Measurements from ENCODE around the gene MYF5. TPM values are rescaled to one million over a fixed set of nuclear protein-coding genes. Genes with fewer than 3 reads are reported as not detected.

Gene MYF5
- total and polyA plus RNA-seq, 10 of the 15 experiments (the other 5 are each of a cell fraction or from before 2014, with no cell fraction given), result not detected

DNA sequence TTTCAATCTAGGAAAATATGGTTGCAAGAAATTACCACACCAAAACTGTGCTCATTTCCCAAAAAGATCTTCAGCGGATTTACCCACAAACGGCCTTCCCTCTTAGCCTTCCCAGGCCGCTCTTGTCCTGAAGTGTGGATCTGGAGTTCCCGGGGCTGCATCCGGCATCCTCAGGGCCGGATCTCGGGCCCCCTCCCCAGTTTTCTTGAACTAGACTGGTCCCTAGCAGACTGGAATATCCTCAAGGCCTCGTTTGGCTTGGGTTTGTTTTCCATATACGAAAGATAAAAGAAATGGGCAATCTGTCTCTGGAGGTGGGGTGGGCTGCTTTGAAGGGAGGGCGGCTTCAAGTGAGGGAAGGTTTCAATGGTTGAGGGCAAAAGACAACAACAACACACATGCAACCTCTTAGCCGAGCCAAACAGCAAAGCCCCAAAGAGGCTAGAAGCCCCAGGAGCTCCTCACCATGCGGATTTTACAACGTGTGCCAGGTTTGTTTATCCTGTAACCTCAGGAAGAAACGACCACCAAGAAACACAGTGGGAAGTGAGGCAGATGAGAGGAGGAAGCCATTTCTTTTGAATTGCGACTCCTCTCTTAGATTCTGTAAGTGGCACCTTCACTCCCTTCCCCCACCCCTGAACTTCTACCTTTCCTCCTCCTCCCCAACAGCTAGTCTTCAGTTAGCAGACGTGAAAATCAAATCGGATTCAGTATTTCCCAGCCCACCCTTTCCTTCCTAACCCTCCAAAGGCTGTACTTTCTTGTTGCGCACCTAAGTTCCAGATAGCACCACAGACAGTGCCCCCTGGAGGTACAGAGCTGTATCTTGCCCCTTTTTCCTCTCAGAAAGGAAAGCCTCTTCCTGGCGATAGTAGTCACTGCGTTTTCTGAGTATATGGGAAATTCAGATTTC is 6.6 kb upstream of the MYF5 start:
- Histone ChIP-seq H4K20me1 (ENCODE audit: control insufficient read depth, insufficient read depth) (no peaks in the 10 kb centered on the region), H3K9me3 (replicated peaks; ENCODE audit: control insufficient read depth, insufficient read depth, low read length) (no peaks in the 10 kb centered on the region), H3K27me3 (replicated peaks in 1 of 2; ENCODE audit: control insufficient read depth in 2 of 2, insufficient read depth in 2 of 2, low read length in 1 of 2) (peaks cover 9 to 20% of the 10 kb centered on the region in 2 experiments), H3K79me2 (ENCODE audit: control insufficient read depth, insufficient read depth, low read length) (no peaks in the 10 kb centered on the region), H3K36me3 (ENCODE audit: control insufficient read depth in 2 of 2, insufficient read depth in 2 of 2, low read length in 1 of 2) (no peaks in the 10 kb centered on the region), H3K4me3 (no peak overlapping the region), H3K4me2 (ENCODE audit: control insufficient read depth, insufficient read depth) (peak overlapping the region; percentile 3; the same call in 1 of the 2 replicates), H3K4me1 (ENCODE audit: control insufficient read depth, insufficient read depth, low read length) (no peaks in the 10 kb centered on the region), H3K27ac (ENCODE audit: control insufficient read depth, insufficient read depth) (no peak overlapping the region), H3K9ac (ENCODE audit: control insufficient read depth, insufficient read depth, low read length) (no peak overlapping the region), H2AFZ (ENCODE audit: control insufficient read depth, low read depth, low read length) (no peak overlapping the region)
- in situ Hi-C loops (cut with MboI), result no loop called here
- 44% methylated on average over 16 of the region's 20 CpGs for WGBS (ENCODE audit: insufficient coverage, insufficient replicate concordance, low lambda C conversion rate, missing lambda C conversion rate)
- TF ChIP-seq, protein P1, sequence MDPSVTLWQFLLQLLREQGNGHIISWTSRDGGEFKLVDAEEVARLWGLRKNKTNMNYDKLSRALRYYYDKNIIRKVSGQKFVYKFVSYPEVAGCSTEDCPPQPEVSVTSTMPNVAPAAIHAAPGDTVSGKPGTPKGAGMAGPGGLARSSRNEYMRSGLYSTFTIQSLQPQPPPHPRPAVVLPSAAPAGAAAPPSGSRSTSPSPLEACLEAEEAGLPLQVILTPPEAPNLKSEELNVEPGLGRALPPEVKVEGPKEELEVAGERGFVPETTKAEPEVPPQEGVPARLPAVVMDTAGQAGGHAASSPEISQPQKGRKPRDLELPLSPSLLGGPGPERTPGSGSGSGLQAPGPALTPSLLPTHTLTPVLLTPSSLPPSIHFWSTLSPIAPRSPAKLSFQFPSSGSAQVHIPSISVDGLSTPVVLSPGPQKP (IDR thresholded peaks at IDR 0.05; ENCODE audit: low read depth, low read length), result no peak
- peak; percentile 55; the same call in 1 of the 2 replicates for TF ChIP-seq SMC3 (IDR thresholded peaks at IDR 0.05; ENCODE audit: borderline replicate concordance, low read length)
- TF ChIP-seq, protein P2, sequence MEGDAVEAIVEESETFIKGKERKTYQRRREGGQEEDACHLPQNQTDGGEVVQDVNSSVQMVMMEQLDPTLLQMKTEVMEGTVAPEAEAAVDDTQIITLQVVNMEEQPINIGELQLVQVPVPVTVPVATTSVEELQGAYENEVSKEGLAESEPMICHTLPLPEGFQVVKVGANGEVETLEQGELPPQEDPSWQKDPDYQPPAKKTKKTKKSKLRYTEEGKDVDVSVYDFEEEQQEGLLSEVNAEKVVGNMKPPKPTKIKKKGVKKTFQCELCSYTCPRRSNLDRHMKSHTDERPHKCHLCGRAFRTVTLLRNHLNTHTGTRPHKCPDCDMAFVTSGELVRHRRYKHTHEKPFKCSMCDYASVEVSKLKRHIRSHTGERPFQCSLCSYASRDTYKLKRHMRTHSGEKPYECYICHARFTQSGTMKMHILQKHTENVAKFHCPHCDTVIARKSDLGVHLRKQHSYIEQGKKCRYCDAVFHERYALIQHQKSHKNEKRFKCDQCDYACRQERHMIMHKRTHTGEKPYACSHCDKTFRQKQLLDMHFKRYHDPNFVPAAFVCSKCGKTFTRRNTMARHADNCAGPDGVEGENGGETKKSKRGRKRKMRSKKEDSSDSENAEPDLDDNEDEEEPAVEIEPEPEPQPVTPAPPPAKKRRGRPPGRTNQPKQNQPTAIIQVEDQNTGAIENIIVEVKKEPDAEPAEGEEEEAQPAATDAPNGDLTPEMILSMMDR (IDR thresholded peaks at IDR 0.05 in 2 of 3, conservative IDR thresholded peaks at IDR 0.05 in 1 of 3; ENCODE audit: control insufficient read depth in 2 of 3, extremely low read depth in 1 of 3, insufficient read depth in 1 of 3, low read depth in 3 of 3, low read length in 3 of 3), result peak; percentile 54 to 80 (median 59); a peak in 5 of 6 replicates
- TF ChIP-seq NR2F1 (conservative IDR thresholded peaks at IDR 0.05), result no peak
- no peak for TF ChIP-seq PKNOX1 (IDR thresholded peaks at IDR 0.05)
- TF ChIP-seq WRNIP1 (IDR thresholded peaks at IDR 0.05; ENCODE audit: borderline replicate concordance, low read depth, low read length), result no peak
- TF ChIP-seq FOXK2 (IDR thresholded peaks at IDR 0.05), result no peak
- no peak for TF ChIP-seq POLR2AphosphoS2 (IDR thresholded peaks at IDR 0.05; ENCODE audit: low read depth, low read length)
- TF ChIP-seq RAD21 (IDR thresholded peaks at IDR 0.05; ENCODE audit: insufficient read depth, low read depth, low read length), result peak; percentile 49
- ChIA-PET RAD21 (ENCODE audit: unreplicated experiment) (interaction anchor here (0.5 kb wide), 1 partner anchor 167 kb away, joined by 5 read pairs; no protein-coding TSS in a partner anchor), CTCF (interaction anchor here (0.6 to 2.3 kb wide), 18 partner anchors 9 to 1302 kb away, joined by 3 to 10 read pairs (median 3); no protein-coding TSS in a partner anchor), SMC1A (ENCODE audit: uncharacterized antibody, unreplicated experiment) (interaction anchor here (0.6 to 1.1 kb wide), 2 partner anchors 128 to 913 kb away, joined by 3 read pairs; no protein-coding TSS in a partner anchor), POLR2A (no interaction called here)
- peak; percentile 91 for ATAC-seq
- no peak for FAIRE-seq
- no peak for DNase-seq (ENCODE audit: low read depth, low spot score)
- no TSS peak for BruUV-seq (replicated peaks)
- intact Hi-C loops (cut with micrococcal nuclease; ENCODE audit: unreplicated experiment), result loop anchor here (5.0 kb wide), 1 partner anchor 238 kb away; no protein-coding TSS in a partner anchor

Measured in GM12878 (cell line).